Subcutaneous abdominal adipose tissue (tissue), 5 donors: ENCODE measurements around the gene TERT.
"Not testable (repeated sequence)": the region's sequence is repeated elsewhere in the genome, so short reads cannot be mapped to it uniquely, and the experiment has no call there.

Experiments used
- H3K27ac ChIP-seq: one replicate; pipeline ENCODE4 v1.7.0; 2013; ENCODE audit warnings: low read depth, mild to moderate bottlenecking, inconsistent platforms, low read length, moderate library complexity
- H3K27me3 ChIP-seq, 5 donors: one replicate each; pipeline ENCODE4 v1.7.0; 2013; ENCODE audit warnings: low read length in 5 of 5, inconsistent platforms in 1 of 5; ENCODE audit not compliant: control insufficient read depth in 5 of 5, insufficient read depth in 4 of 5
- H3K36me3 ChIP-seq, 5 donors: one replicate each; pipeline ENCODE4 v1.7.0; 2013; ENCODE audit warnings: low read length in 5 of 5; ENCODE audit not compliant: control insufficient read depth in 5 of 5, insufficient read depth in 5 of 5
- H3K4me1 ChIP-seq, 5 donors: one replicate each; pipeline ENCODE4 v1.7.0; 2013; ENCODE audit warnings: low read length in 5 of 5, mild to moderate bottlenecking in 3 of 5, moderate library complexity in 1 of 5; ENCODE audit not compliant: control insufficient read depth in 5 of 5, insufficient read depth in 5 of 5
- H3K4me3 ChIP-seq, 5 donors: one replicate each; pipeline ENCODE4 v1.7.0; 2013; ENCODE audit warnings: low read length in 5 of 5, low read depth in 1 of 5
- H3K9ac ChIP-seq, 5 donors: one replicate each; pipeline ENCODE4 v1.7.0; 2013; ENCODE audit warnings: low read length in 5 of 5, mild to moderate bottlenecking in 4 of 5, moderate library complexity in 3 of 5
- H3K9me3 ChIP-seq, 5 donors: one replicate each; pipeline ENCODE4 v1.7.0; 2013; ENCODE audit warnings: low read length in 5 of 5; ENCODE audit not compliant: control insufficient read depth in 5 of 5
- donor health status: healthy.
- donor health status: healthy.
- donor health status: healthy.
- donor health status: healthy.
- donor health status: healthy.

Gene TERT

GRCh38 chr5:1338196-1338490 lies 43.3 kb upstream of the TERT start:
- no peak overlapping the region for H3K4me3 ChIP-seq
- H3K9ac ChIP-seq: no peak overlapping the region
- peaks cover 5 to 96% (median 86%) of the 10 kb centered on the region in 5 donors for H3K36me3 ChIP-seq
- no peak overlapping the region for H3K27ac ChIP-seq
- H3K4me1 ChIP-seq: peaks cover 0 to 6% (median 3%) of the 10 kb centered on the region in 5 donors
- no peaks in the 10 kb centered on the region for H3K27me3 ChIP-seq
- H3K9me3 ChIP-seq: no peaks in the 10 kb centered on the region

- Histone ChIP-seq H3K9me3 (no peaks in the 10 kb centered on the region), H3K27ac (no peak overlapping the region), H3K4me1 (peaks cover 0 to 4% (median 0%) of the 10 kb centered on the region in 5 donors), H3K4me3 (no peak overlapping the region), H3K9ac (no peak overlapping the region), H3K36me3 (peaks cover 8 to 94% (median 88%) of the 10 kb centered on the region in 5 donors), H3K27me3 (no peaks in the 10 kb centered on the region)
Observed at GRCh38 chr5:1337489-1338195, 42.8 kb upstream of the TERT start.

- H3K36me3 ChIP-seq: peaks cover 8 to 93% (median 90%) of the 10 kb centered on the region in 5 donors
- H3K9me3 ChIP-seq: no peaks in the 10 kb centered on the region
- H3K4me3 ChIP-seq: no peak overlapping the region
- H3K4me1 ChIP-seq: peaks cover 0 to 4% (median 0%) of the 10 kb centered on the region in 5 donors
- no peaks in the 10 kb centered on the region for H3K27me3 ChIP-seq
- no peak overlapping the region for H3K27ac ChIP-seq
- H3K9ac ChIP-seq: no peak overlapping the region
Observed at GRCh38 chr5:1336749-1337488, 42.1 kb upstream of the TERT start.

GRCh38 chr5:1336106-1336561 lies 41.3 kb upstream of the TERT start:
- Histone ChIP-seq H3K9ac (no peak overlapping the region), H3K9me3 (no peaks in the 10 kb centered on the region), H3K4me1 (peaks cover 0 to 11% (median 3%) of the 10 kb centered on the region in 5 donors), H3K27ac (no peak overlapping the region), H3K27me3 (no peaks in the 10 kb centered on the region), H3K4me3 (no peak overlapping the region), H3K36me3 (peaks cover 8 to 93% (median 90%) of the 10 kb centered on the region in 5 donors)

- Histone ChIP-seq H3K4me1 (peaks cover 0 to 16% (median 8%) of the 10 kb centered on the region in 5 donors), H3K9me3 (no peaks in the 10 kb centered on the region), H3K36me3 (peaks cover 8 to 95% (median 91%) of the 10 kb centered on the region in 5 donors), H3K27ac (no peak overlapping the region), H3K4me3 (no peak overlapping the region), H3K27me3 (no peaks in the 10 kb centered on the region), H3K9ac (no peak overlapping the region)
Observed at GRCh38 chr5:1335540-1336095, 40.8 kb upstream of the TERT start.

GRCh38 chr5:1334831-1335539 lies 40.1 kb upstream of the TERT start:
- Histone ChIP-seq H3K36me3 (peaks cover 8 to 95% (median 91%) of the 10 kb centered on the region in 5 donors), H3K4me3 (no peak overlapping the region), H3K9ac (no peak overlapping the region), H3K27me3 (no peaks in the 10 kb centered on the region), H3K4me1 (peaks cover 0 to 22% (median 14%) of the 10 kb centered on the region in 5 donors), H3K9me3 (no peaks in the 10 kb centered on the region), H3K27ac (no peak overlapping the region)

- Histone ChIP-seq H3K27me3 (no peaks in the 10 kb centered on the region), H3K4me1 (peaks cover 0 to 26% (median 17%) of the 10 kb centered on the region in 5 donors), H3K27ac (no peak overlapping the region), H3K4me3 (no peak overlapping the region), H3K9me3 (no peaks in the 10 kb centered on the region), H3K36me3 (peaks cover 8 to 92% (median 89%) of the 10 kb centered on the region in 5 donors), H3K9ac (no peak overlapping the region)
Observed at GRCh38 chr5:1333986-1334385, 39.1 kb upstream of the TERT start.

GRCh38 chr5:1333286-1333685 lies 38.4 kb upstream of the TERT start:
- H3K36me3 ChIP-seq: peaks cover 8 to 88% (median 82%) of the 10 kb centered on the region in 5 donors
- not testable (repeated sequence) for H3K9me3 ChIP-seq, H3K4me3 ChIP-seq, H3K27me3 ChIP-seq, H3K27ac ChIP-seq
- peak overlapping the region in 1 of 5 donors; percentile 21 for H3K9ac ChIP-seq
- H3K4me1 ChIP-seq: peaks cover 0 to 31% (median 17%) of the 10 kb centered on the region in 5 donors

GRCh38 chr5:1332461-1333001 lies 37.7 kb upstream of the TERT start:
- H3K36me3 ChIP-seq: peaks cover 8 to 80% (median 74%) of the 10 kb centered on the region in 5 donors
- no peak overlapping the region for H3K4me3 ChIP-seq
- peaks cover 0 to 31% (median 17%) of the 10 kb centered on the region in 5 donors for H3K4me1 ChIP-seq
- no peaks in the 10 kb centered on the region for H3K27me3 ChIP-seq
- no peak overlapping the region for H3K27ac ChIP-seq
- no peaks in the 10 kb centered on the region for H3K9me3 ChIP-seq
- H3K9ac ChIP-seq: peak overlapping the region in 1 of 5 donors; percentile 54
